GM12865 (cell line): ENCODE data around the gene SH2B3.

Source experiments
- DNase-seq: peaks from one replicate; pipeline ENCODE4 v3.0.0; 2010; ENCODE audit warnings: low read depth
- H3K4me3 ChIP-seq: 2 replicates; pipeline ENCODE4 v1.5.1; 2011; ENCODE audit warnings: mild to moderate bottlenecking, low read depth, low read length, control low read depth
- TF ChIP-seq, protein P1 (sequence below): IDR thresholded peaks from 2 replicates; pipeline ENCODE4 v1.5.1; 2011; ENCODE audit warnings: low read length, control low read depth, low read depth, inconsistent platforms; ENCODE audit not compliant: insufficient read depth; ENCODE audit errors: missing control alignments

The SH2B3 gene

DNA sequence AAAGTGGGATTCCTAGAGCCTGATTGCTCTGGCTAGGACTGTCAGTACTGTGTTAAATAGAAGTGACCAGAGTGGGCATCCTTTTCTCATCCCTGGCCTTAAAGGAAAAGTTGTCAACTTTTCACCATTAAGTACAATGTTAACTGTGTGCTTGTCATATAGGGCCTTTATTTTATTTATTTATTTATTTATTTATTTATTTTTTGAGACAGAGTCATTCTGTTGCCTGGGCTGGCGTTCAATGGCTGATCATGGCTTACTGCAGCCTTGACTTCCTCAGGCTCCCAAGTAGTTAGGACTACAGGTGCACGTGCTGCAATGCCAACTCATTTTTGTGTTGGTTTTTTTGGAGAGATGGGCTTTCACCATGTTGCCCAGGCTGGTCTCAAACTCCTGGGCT is 11.6 kb downstream of the SH2B3 start:
- TF ChIP-seq, protein P1, sequence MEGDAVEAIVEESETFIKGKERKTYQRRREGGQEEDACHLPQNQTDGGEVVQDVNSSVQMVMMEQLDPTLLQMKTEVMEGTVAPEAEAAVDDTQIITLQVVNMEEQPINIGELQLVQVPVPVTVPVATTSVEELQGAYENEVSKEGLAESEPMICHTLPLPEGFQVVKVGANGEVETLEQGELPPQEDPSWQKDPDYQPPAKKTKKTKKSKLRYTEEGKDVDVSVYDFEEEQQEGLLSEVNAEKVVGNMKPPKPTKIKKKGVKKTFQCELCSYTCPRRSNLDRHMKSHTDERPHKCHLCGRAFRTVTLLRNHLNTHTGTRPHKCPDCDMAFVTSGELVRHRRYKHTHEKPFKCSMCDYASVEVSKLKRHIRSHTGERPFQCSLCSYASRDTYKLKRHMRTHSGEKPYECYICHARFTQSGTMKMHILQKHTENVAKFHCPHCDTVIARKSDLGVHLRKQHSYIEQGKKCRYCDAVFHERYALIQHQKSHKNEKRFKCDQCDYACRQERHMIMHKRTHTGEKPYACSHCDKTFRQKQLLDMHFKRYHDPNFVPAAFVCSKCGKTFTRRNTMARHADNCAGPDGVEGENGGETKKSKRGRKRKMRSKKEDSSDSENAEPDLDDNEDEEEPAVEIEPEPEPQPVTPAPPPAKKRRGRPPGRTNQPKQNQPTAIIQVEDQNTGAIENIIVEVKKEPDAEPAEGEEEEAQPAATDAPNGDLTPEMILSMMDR = no peak
- DNase-seq = no peak
- H3K4me3 ChIP-seq = no peak overlapping the region

DNA sequence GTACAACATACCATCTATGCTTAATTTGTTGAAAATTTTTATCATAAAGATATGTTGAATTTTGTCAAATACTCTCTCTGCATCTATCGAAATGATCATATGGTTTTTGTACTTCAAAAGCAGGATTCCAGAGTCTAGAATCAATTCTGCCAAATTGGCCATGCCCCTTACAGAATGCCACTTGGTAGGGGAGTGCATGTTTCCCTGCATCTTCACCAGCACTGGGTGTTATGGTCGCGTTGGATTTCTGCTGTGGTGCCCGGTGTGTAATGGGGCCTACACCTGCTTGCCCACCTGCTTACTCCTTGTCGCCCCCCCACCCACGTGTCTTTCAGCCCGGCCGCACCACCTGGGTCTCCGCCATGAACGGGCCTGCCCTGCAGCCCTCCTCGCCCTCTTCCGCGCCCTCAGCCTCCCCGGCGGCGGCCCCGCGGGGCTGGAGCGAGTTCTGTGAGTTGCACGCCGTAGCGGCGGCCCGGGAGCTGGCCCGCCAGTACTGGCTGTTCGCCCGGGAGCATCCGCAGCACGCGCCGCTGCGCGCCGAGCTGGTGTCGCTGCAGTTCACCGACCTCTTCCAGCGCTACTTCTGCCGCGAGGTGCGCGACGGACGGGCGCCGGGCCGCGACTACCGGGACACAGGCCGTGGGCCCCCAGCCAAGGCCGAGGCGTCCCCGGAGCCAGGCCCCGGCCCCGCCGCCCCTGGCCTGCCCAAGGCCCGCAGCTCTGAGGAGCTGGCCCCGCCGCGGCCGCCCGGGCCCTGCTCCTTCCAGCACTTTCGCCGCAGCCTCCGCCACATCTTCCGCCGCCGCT is 12.3 kb downstream of the SH2B3 start:
- no peak overlapping the region for H3K4me3 ChIP-seq
- DNase-seq = no peak
- TF ChIP-seq, protein P1 = no peak

DNA sequence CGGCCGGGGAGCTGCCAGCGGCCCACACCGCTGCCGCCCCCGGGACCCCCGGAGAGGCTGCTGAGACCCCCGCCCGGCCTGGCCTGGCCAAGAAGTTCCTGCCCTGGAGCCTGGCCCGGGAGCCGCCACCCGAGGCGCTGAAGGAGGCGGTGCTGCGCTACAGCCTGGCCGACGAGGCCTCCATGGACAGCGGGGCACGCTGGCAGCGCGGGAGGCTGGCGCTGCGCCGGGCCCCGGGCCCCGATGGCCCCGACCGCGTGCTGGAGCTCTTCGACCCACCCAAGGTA is 12.8 kb downstream of the SH2B3 start:
- TF ChIP-seq, protein P1 = no peak
- H3K4me3 ChIP-seq = no peak overlapping the region

DNA sequence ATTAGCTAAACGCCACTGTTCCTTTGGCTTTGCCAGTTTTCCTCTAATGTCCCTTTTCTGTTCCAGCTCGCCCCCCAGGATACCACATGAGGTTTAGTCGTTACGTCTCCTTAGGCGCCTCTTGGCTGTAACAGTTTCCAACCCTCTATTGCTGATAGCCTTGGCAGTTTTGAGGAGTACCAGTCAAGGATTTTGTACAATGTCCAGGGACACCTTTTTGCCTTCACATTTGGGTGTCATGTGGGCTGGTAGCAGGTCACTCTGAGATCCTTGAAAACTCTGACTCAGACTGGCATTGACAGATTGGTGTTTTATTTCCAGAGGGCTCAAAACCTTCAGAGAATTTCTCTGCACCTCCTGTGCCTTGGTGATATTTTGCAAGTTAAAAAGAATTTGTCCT is 14.1 kb downstream of the SH2B3 start:
- H3K4me3 ChIP-seq = no peak overlapping the region
- TF ChIP-seq, protein P1 = no peak
- no peak for DNase-seq

More for the DNA sequence above, 12.8 kb downstream of the SH2B3 start:
- no peak for DNase-seq

DNA sequence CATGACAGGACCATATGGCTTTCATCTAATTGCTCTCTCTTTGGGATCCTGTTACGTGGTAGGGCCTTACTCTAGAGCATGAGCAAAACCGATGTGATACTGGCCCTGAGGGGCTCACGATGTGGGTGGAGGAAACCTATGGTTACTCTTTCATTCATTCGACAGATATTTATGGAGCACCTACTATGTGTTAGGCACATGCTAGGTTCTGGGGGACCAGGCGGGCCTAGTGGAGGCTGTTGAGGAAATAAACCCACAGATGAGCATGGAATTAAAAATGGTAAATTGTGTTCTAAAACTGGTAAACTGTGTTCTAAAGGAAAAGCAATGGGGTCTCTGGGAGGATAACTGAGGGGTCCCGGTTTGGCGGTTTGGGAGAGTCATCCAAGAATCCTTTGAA is 14.8 kb downstream of the SH2B3 start:
- H3K4me3 ChIP-seq = no peak overlapping the region
- DNase-seq = no peak
- TF ChIP-seq, protein P1 = no peak

DNA sequence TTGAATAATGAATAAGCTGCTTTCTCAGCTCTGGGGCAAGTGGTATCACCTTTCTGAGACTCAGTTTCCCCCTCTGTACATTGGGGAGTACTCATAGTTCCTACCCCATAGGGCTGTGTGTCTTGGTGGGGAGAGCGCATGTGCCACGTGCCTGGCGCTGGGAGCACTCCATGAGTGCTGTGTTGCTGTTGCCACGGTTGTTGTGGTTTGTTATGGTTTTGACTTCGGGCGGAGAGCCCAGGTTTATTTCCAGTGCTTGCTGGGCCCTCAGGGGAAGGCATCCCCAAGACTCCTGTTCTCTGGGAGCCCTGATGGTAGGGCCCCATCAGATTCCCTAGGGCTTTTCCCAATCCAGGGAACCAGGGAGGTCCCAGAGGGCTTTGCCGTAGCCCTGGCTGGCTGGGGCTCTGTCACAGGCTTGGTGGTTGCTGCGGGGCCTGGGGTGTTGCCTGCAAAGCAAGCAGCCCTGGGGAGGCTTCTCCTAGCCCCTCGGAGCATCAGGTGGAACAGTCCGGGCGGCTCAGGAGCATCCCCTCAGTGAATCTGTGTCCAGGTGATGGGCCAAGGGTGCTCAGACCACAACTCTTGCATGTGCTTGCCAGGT is 18.6 kb downstream of the SH2B3 start:
- TF ChIP-seq, protein P1 = no peak
- DNase-seq = no peak
- no peak overlapping the region for H3K4me3 ChIP-seq
